Myocyte (in vitro differentiated cells): Measurements from ENCODE around the gene OR2J3. TPM values are rescaled to one million over a fixed set of nuclear protein-coding genes. Genes with fewer than 3 reads are reported as not detected.
"Not testable (repeated sequence)": the region's sequence is repeated elsewhere in the genome, so short reads cannot be mapped to it uniquely, and the experiment has no call there.

Experiments used
- DNase-seq: peaks from one replicate; pipeline ENCODE4 v3.0.0-alpha.2; 2012; ENCODE audit warnings: low read depth
- total RNA-seq: library from RNA; depleted of rRNA; stranded (reverse); fragments of >200 nt; gene quantifications from 2 replicates; pipeline ENCODE4 v1.2.3, GENCODE V29; 2014

OR2J3 gene
- total RNA-seq, 1 donor from 2014 or later, result not detected

GRCh38 chr6:29159922-29160321, 52.1 kb downstream of the OR2J3 start:
- not testable (repeated sequence) for DNase-seq

Other genes with a start within 250 kb of the OR2J3 start
- 65.7 and 67.2 TPM in 2 replicates for gene TRIM27, start 184.1 kb upstream of the OR2J3 start, total RNA-seq
- gene ZNF311, start 102.7 kb upstream of the OR2J3 start, total RNA-seq, result 0.32 and 1.5 TPM in 2 replicates
- gene OR2W1, start 62.9 kb upstream of the OR2J3 start, total RNA-seq, result not detected in 2 replicates
- gene OR2B3, start 20.7 kb upstream of the OR2J3 start, total RNA-seq, result not detected in 2 replicates
- gene OR2J1, start 8.6 kb upstream of the OR2J3 start, total RNA-seq, result not detected in 2 replicates
- gene OR2J2, start 62.8 kb downstream of the OR2J3 start, total RNA-seq, result not detected in 2 replicates
- gene OR14J1, start 193.6 kb downstream of the OR2J3 start, total RNA-seq, result not detected in 2 replicates